Mesenchymal stem cell (in vitro differentiated cells and primary cell): ENCODE data around the gene HSF2BP.
"Not testable (repeated sequence)": the region's sequence is repeated elsewhere in the genome, so short reads cannot be mapped to it uniquely, and the experiment has no call there.

Experiments
- DNase-seq: peaks from one replicate; pipeline ENCODE4 v3.0.0-alpha.2; 2013
- H2AFZ ChIP-seq: one replicate; pipeline ENCODE4 v1.6.1; 2013; ENCODE audit warnings: low read depth, mild to moderate bottlenecking, control low read depth, inconsistent platforms, low read length, moderate library complexity
- H2AK5ac ChIP-seq: 2 replicates; pipeline ENCODE4 v1.6.1; 2013; ENCODE audit warnings: low read length, moderate library complexity, mild to moderate bottlenecking, inconsistent platforms; ENCODE audit not compliant: severe bottlenecking
- H2BK120ac ChIP-seq: one replicate; pipeline ENCODE4 v1.6.1; 2013; ENCODE audit warnings: low read depth, mild to moderate bottlenecking, inconsistent platforms, low read length, moderate library complexity
- H2BK12ac ChIP-seq, 2 experiments: one replicate each; pipeline ENCODE4 v1.6.1; 2013; ENCODE audit warnings: inconsistent platforms in 2 of 2, low read length in 2 of 2, mild to moderate bottlenecking in 2 of 2, moderate library complexity in 2 of 2, control low read depth in 1 of 2
- H2BK15ac ChIP-seq: one replicate; pipeline ENCODE4 v1.6.1; 2013; ENCODE audit warnings: mild to moderate bottlenecking, low read depth, inconsistent platforms; ENCODE audit not compliant: poor library complexity, severe bottlenecking
- H2BK5ac ChIP-seq: 2 replicates; pipeline ENCODE4 v1.6.1; 2013; ENCODE audit warnings: low read depth, mild to moderate bottlenecking, low read length, control low read depth, inconsistent platforms; ENCODE audit not compliant: poor library complexity, severe bottlenecking
- H3K14ac ChIP-seq, 2 experiments: one replicate each; pipeline ENCODE4 v1.6.1; 2013; ENCODE audit warnings: inconsistent platforms in 2 of 2, low read length in 2 of 2, control low read depth in 1 of 2, mild to moderate bottlenecking in 1 of 2, moderate library complexity in 1 of 2
- H3K18ac ChIP-seq, 2 experiments: one replicate each; pipeline ENCODE4 v1.6.1; 2013; ENCODE audit warnings: inconsistent platforms in 2 of 2, low read length in 2 of 2, control low read depth in 1 of 2, low read depth in 1 of 2, mild to moderate bottlenecking in 1 of 2
- H3K23ac ChIP-seq, 2 experiments: one replicate each; pipeline ENCODE4 v1.6.1; 2013; ENCODE audit warnings: inconsistent platforms in 2 of 2, low read length in 2 of 2, mild to moderate bottlenecking in 2 of 2, moderate library complexity in 2 of 2, control low read depth in 1 of 2
- H3K27ac ChIP-seq: 2 replicates; pipeline ENCODE4 v1.5.1; 2013; ENCODE audit warnings: mild to moderate bottlenecking, moderate library complexity, low read length, control low read depth, inconsistent platforms; ENCODE audit not compliant: poor library complexity, severe bottlenecking
- H3K27me3 ChIP-seq, 2 experiments: 2 replicates each; pipeline versions ENCODE4 v1.6.1 to v1.7.0; 2013; ENCODE audit warnings: low read length in 2 of 2, mild to moderate bottlenecking in 2 of 2, moderate library complexity in 2 of 2, control low read depth in 1 of 2, inconsistent platforms in 1 of 2; ENCODE audit not compliant: control insufficient read depth in 1 of 2, insufficient read depth in 1 of 2
- H3K36me3 ChIP-seq, 2 experiments: 2 replicates each; pipeline versions ENCODE4 v1.6.1 to v1.7.0; 2013; ENCODE audit warnings: low read length in 2 of 2, control low read depth in 1 of 2, inconsistent platforms in 1 of 2, low read depth in 1 of 2, mild to moderate bottlenecking in 1 of 2; ENCODE audit not compliant: insufficient read depth in 2 of 2, control insufficient read depth in 1 of 2
- H3K4ac ChIP-seq, 2 experiments: one replicate each; pipeline ENCODE4 v1.6.1; 2013; ENCODE audit warnings: inconsistent platforms in 2 of 2, low read length in 2 of 2, mild to moderate bottlenecking in 2 of 2, moderate library complexity in 2 of 2, control low read depth in 1 of 2, low read depth in 1 of 2
- H3K4me1 ChIP-seq: 2 replicates; pipeline ENCODE4 v1.6.1; 2013; ENCODE audit warnings: low read depth, low read length, control low read depth; ENCODE audit not compliant: control insufficient read depth, insufficient read depth
- H3K4me2 ChIP-seq: 2 replicates; pipeline ENCODE4 v1.6.1; 2013; ENCODE audit warnings: low read length, mild to moderate bottlenecking, inconsistent platforms; ENCODE audit not compliant: poor library complexity, severe bottlenecking
- H3K4me3 ChIP-seq, 2 experiments: 2 replicates each; pipeline versions ENCODE4 v1.5.1 to v1.7.0; 2013; ENCODE audit warnings: low read length in 2 of 2, mild to moderate bottlenecking in 2 of 2, control low read depth in 1 of 2, low read depth in 1 of 2; ENCODE audit not compliant: insufficient read depth in 1 of 2
- H3K79me1 ChIP-seq: replicated peaks from 2 replicates; pipeline ENCODE4 v1.6.1; 2013; ENCODE audit warnings: mild to moderate bottlenecking, control low read depth, low read length, inconsistent platforms; ENCODE audit not compliant: poor library complexity, severe bottlenecking
- H3K9ac ChIP-seq: 2 replicates; pipeline ENCODE4 v1.7.0; 2013; ENCODE audit warnings: mild to moderate bottlenecking, low read length, moderate library complexity
- H3K9me3 ChIP-seq: 2 replicates; pipeline ENCODE4 v1.7.0; 2013; ENCODE audit warnings: mild to moderate bottlenecking, low read length; ENCODE audit not compliant: control insufficient read depth
- H4K8ac ChIP-seq: one replicate; pipeline ENCODE4 v1.6.1; 2013; ENCODE audit warnings: inconsistent platforms, mild to moderate bottlenecking, low read length, moderate library complexity
- H4K91ac ChIP-seq: one replicate; pipeline ENCODE4 v1.6.1; 2013; ENCODE audit warnings: mild to moderate bottlenecking, low read length, inconsistent platforms
- WGBS: methylation state at CpG from one replicate; pipeline ENCODE4 v1.1.7; 2013; ENCODE audit warnings: mixed read lengths; 5-methylcytosine and 5-hydroxymethylcytosine counted together

The HSF2BP gene

GRCh38 chr21:43522495-43523131 lies 136.7 kb downstream of the HSF2BP start:
- not testable (repeated sequence) for H3K23ac ChIP-seq, H3K14ac ChIP-seq, H3K4ac ChIP-seq, H3K4me2 ChIP-seq, H3K79me1 ChIP-seq, H2AK5ac ChIP-seq, H2BK12ac ChIP-seq, DNase-seq, H3K27me3 ChIP-seq, H4K8ac ChIP-seq, H3K36me3 ChIP-seq, H2BK15ac ChIP-seq, H2BK5ac ChIP-seq, H2AFZ ChIP-seq, H2BK120ac ChIP-seq, H3K4me1 ChIP-seq, H3K9me3 ChIP-seq, H3K9ac ChIP-seq, H3K18ac ChIP-seq, H3K27ac ChIP-seq, H3K4me3 ChIP-seq, H4K91ac ChIP-seq
- no CpG with 5 or more reads among the region's 8 CpGs for WGBS

GRCh38 chr21:43517701-43518100 lies 141.6 kb downstream of the HSF2BP start:
- not testable (repeated sequence) for H3K27ac ChIP-seq, H2BK15ac ChIP-seq, H3K4me2 ChIP-seq, H3K4me3 ChIP-seq, H3K18ac ChIP-seq, H3K9ac ChIP-seq, H2BK120ac ChIP-seq, H2AK5ac ChIP-seq, H2BK12ac ChIP-seq, H4K8ac ChIP-seq, H3K36me3 ChIP-seq, H3K4me1 ChIP-seq, H2AFZ ChIP-seq, H2BK5ac ChIP-seq, H4K91ac ChIP-seq, H3K79me1 ChIP-seq, H3K14ac ChIP-seq, H3K9me3 ChIP-seq, H3K27me3 ChIP-seq, H3K23ac ChIP-seq, H3K4ac ChIP-seq, DNase-seq
- no CpG with 5 or more reads among the region's 6 CpGs for WGBS

GRCh38 chr21:43516860-43517627 lies 142.2 kb downstream of the HSF2BP start:
- H3K4me1 ChIP-seq, H3K79me1 ChIP-seq, H3K14ac ChIP-seq, H2AFZ ChIP-seq, H3K27me3 ChIP-seq, H3K9ac ChIP-seq, H2AK5ac ChIP-seq, H2BK5ac ChIP-seq, H3K27ac ChIP-seq, H4K8ac ChIP-seq, DNase-seq, H3K18ac ChIP-seq, H3K4me2 ChIP-seq, H2BK120ac ChIP-seq, H3K4ac ChIP-seq, H3K4me3 ChIP-seq, H3K23ac ChIP-seq, H2BK12ac ChIP-seq, H3K36me3 ChIP-seq, H3K9me3 ChIP-seq, H4K91ac ChIP-seq, H2BK15ac ChIP-seq: not testable (repeated sequence)
- no CpG with 5 or more reads among the region's 10 CpGs for WGBS

GRCh38 chr21:43516295-43516847 lies 142.9 kb downstream of the HSF2BP start:
- H4K91ac ChIP-seq, H2BK12ac ChIP-seq, H4K8ac ChIP-seq, DNase-seq, H3K9ac ChIP-seq, H3K18ac ChIP-seq, H3K27me3 ChIP-seq, H2AFZ ChIP-seq, H3K9me3 ChIP-seq, H3K4me3 ChIP-seq, H3K23ac ChIP-seq, H3K79me1 ChIP-seq, H3K27ac ChIP-seq, H2AK5ac ChIP-seq, H3K4me1 ChIP-seq, H2BK120ac ChIP-seq, H2BK15ac ChIP-seq, H2BK5ac ChIP-seq, H3K4ac ChIP-seq, H3K14ac ChIP-seq, H3K4me2 ChIP-seq, H3K36me3 ChIP-seq: not testable (repeated sequence)
- no CpG with 5 or more reads among the region's 4 CpGs for WGBS
